K562 (cell line): Measurements from ENCODE around the gene ZNF775. TPM values are rescaled to one million over a fixed set of nuclear protein-coding genes. Genes with fewer than 3 reads are reported as not detected.

Experiments
- ARHGAP35 ChIP-seq: fragments of 450-650 bp; IDR thresholded peaks from 2 replicates; pipeline ENCODE4 v1.6.1; 2018; ENCODE audit not compliant: partially characterized antibody
- ARNT ChIP-seq, 2 experiments: fragments of 450-650 bp; IDR thresholded peaks; 2 replicates each; pipeline ENCODE4 v1.6.1; 2016; ENCODE audit warnings: mild to moderate bottlenecking in 1 of 2
- ATF1 ChIP-seq, 2 experiments: fragments of 450-650 bp in 1 of 2; IDR thresholded peaks; 2 replicates each; pipeline ENCODE4 v1.6.1; 2016; ENCODE audit warnings: missing compliant biosample characterization in 1 of 2, missing genetic modification characterization in 1 of 2
- CCAR2 ChIP-seq: fragments of 200-400 bp; formaldehyde crosslinking; IDR thresholded peaks from 2 replicates; pipeline ENCODE4 v1.6.1; 2017; ENCODE audit warnings: mild to moderate bottlenecking, low read depth, low read length
- CHD4 ChIP-seq: fragments of 200-600 bp; sonication (generic); IDR thresholded peaks from 3 replicates; pipeline ENCODE4 v1.6.1; 2012; ENCODE audit warnings: low read depth, mild to moderate bottlenecking, mixed read lengths, low read length, inconsistent platforms; ENCODE audit not compliant: insufficient read depth, insufficient replicate concordance, poor library complexity, severe bottlenecking
- DACH1 ChIP-seq: fragments of 450-650 bp; IDR thresholded peaks from 2 replicates; pipeline ENCODE4 v1.6.1; 2018; ENCODE audit not compliant: partially characterized antibody
- DPF2 ChIP-seq: fragments of 450-650 bp; IDR thresholded peaks from 2 replicates; pipeline ENCODE4 v1.6.1; 2016
- FOXJ2 ChIP-seq: fragments of 200-800 bp; sonication (Bioruptor generic); IDR thresholded peaks from 2 replicates; pipeline ENCODE4 v1.6.1; 2016; ENCODE audit warnings: missing genetic modification characterization, missing compliant biosample characterization
- FOXK2 ChIP-seq, 2 experiments: fragments of 450-650 bp; IDR thresholded peaks in 1 of 2; conservative IDR thresholded peaks in 1 of 2; 2 replicates each; pipeline ENCODE4 v1.6.1; 2016; ENCODE audit warnings: low read depth in 2 of 2, mild to moderate bottlenecking in 1 of 2
- FUS ChIP-seq: fragments of 200-400 bp; formaldehyde crosslinking; optimal IDR thresholded peaks from 2 replicates; pipeline ENCODE3; 2017; ENCODE audit warnings: low read depth, low read length
- HDAC2 ChIP-seq: fragments of 450-650 bp; IDR thresholded peaks from 2 replicates; pipeline ENCODE4 v1.6.1; 2016; ENCODE audit warnings: mild to moderate bottlenecking
- HNRNPL ChIP-seq: fragments of 200-400 bp; formaldehyde crosslinking; IDR thresholded peaks from 2 replicates; pipeline ENCODE4 v1.6.1; 2017; ENCODE audit warnings: low read depth, mild to moderate bottlenecking, low read length
- KDM1A ChIP-seq, 2 experiments: fragments of 450-650 bp; IDR thresholded peaks; 2 replicates each; pipeline ENCODE4 v1.6.1; 2016; ENCODE audit warnings: mild to moderate bottlenecking in 2 of 2
- LARP7 ChIP-seq: fragments of 450-650 bp; IDR thresholded peaks from 2 replicates; pipeline ENCODE4 v1.6.1; 2016
- NBN ChIP-seq: fragments of 450-650 bp; IDR thresholded peaks from 2 replicates; pipeline ENCODE4 v1.6.1; 2016; ENCODE audit warnings: low read depth, mild to moderate bottlenecking
- NFIC ChIP-seq: fragments of 450-650 bp; IDR thresholded peaks from 2 replicates; pipeline ENCODE4 v1.6.1; 2017; ENCODE audit warnings: mild to moderate bottlenecking, inconsistent platforms
- NRF1 ChIP-seq, 2 experiments: fragments of 450-650 bp; IDR thresholded peaks in 1 of 2; conservative IDR thresholded peaks in 1 of 2; 2 replicates each; pipeline ENCODE4 v1.6.1; 2014; ENCODE audit warnings: mild to moderate bottlenecking in 2 of 2
- SMAD1 ChIP-seq: fragments of 150-350 bp; IDR thresholded peaks from 2 replicates; pipeline ENCODE4 v1.6.1; 2014; ENCODE audit warnings: low read length, low read depth; ENCODE audit not compliant: partially characterized antibody
- STAT5B ChIP-seq: fragments of 250-450 bp; sonication (Bioruptor Pico); IDR thresholded peaks from 2 replicates; pipeline ENCODE4 v1.8.0; 2021; ENCODE audit warnings: mild to moderate bottlenecking, inconsistent platforms
- TRIM24 ChIP-seq, 2 experiments: fragments of 450-650 bp; IDR thresholded peaks; 2 replicates each; pipeline ENCODE4 v1.6.1; 2016
- ZKSCAN8 ChIP-seq: fragments of 200-800 bp; sonication (Bioruptor generic); IDR thresholded peaks from 2 replicates; pipeline ENCODE4 v1.6.1; 2016; ENCODE audit warnings: missing genetic modification characterization, missing compliant biosample characterization
- ZNF143 ChIP-seq: sonication (generic); formaldehyde crosslinking; IDR thresholded peaks from 2 replicates; pipeline ENCODE4 v1.9.0; 2022; ENCODE audit warnings: mild to moderate bottlenecking, missing genetic modification reagents
- ZNF175 ChIP-seq: fragments of 200-800 bp; sonication (Bioruptor generic); IDR thresholded peaks from 2 replicates; pipeline ENCODE4 v1.6.1; 2016; ENCODE audit warnings: low read depth, mild to moderate bottlenecking, missing genetic modification characterization, missing compliant biosample characterization
- ZNF212 ChIP-seq: fragments of 450-650 bp; formaldehyde crosslinking; IDR thresholded peaks from 2 replicates; pipeline ENCODE4 v1.4.0; 2020; ENCODE audit warnings: mild to moderate bottlenecking
- ZNF232 ChIP-seq: sonication (generic); formaldehyde crosslinking; IDR thresholded peaks from 2 replicates; pipeline ENCODE4 v1.8.0; 2022; ENCODE audit warnings: mild to moderate bottlenecking, missing genetic modification reagents
- polyA plus RNA-seq, 8 experiments: library from polyadenylated mRNA; depleted of rRNA in 4 of 8; stranded (reverse) in 5 of 8; unstranded in 3 of 8; fragments of >200 nt; fragmentation: Nextera tagmentation in 2 of 8; fragmentation: Illumina TruSeq in 1 of 8; extraction: Ambion mirVana in 2 of 8; extraction: Trizol in 1 of 8; gene quantifications; 2 replicates each; pipeline versions ENCODE4 v1.2.1 to v1.2.3, GENCODE V29; 2011 to 2014; ENCODE audit warnings: inconsistent platforms in 1 of 8, missing spikeins in 1 of 8
- total RNA-seq, 7 experiments: library from RNA; depleted of rRNA in 6 of 7; stranded (reverse); fragments of >200 nt in 6 of 7; fragmentation: Illumina TruSeq in 2 of 7; extraction: Trizol in 2 of 7; gene quantifications; 2 replicates each; pipeline versions ENCODE4 v1.2.1 to v1.2.3, GENCODE V29; 2011 to 2021; ENCODE audit warnings: low replicate concordance in 1 of 7
- TF ChIP-seq, protein P1 (sequence below): fragments of 200-800 bp; sonication (Bioruptor generic); IDR thresholded peaks from 2 replicates; pipeline ENCODE4 v1.6.1; 2017; ENCODE audit warnings: missing genetic modification characterization, missing compliant biosample characterization
- TF ChIP-seq, protein P2 (sequence below): fragments of 450-650 bp; IDR thresholded peaks from 2 replicates; pipeline ENCODE4 v1.7.0; 2016; ENCODE audit warnings: borderline replicate concordance
- TF ChIP-seq, protein P3 (sequence below): fragments of 250-450 bp; sonication (Bioruptor Pico); IDR thresholded peaks from 2 replicates; pipeline ENCODE4 v1.9.0; 2021; ENCODE audit warnings: mild to moderate bottlenecking

The ZNF775 gene
- total and polyA plus RNA-seq, 9 of the 15 experiments (the other 6 are each of a cell fraction or from before 2014, with no cell fraction given), result 0.04 to 18.7 (median 4.9) TPM

DNA sequence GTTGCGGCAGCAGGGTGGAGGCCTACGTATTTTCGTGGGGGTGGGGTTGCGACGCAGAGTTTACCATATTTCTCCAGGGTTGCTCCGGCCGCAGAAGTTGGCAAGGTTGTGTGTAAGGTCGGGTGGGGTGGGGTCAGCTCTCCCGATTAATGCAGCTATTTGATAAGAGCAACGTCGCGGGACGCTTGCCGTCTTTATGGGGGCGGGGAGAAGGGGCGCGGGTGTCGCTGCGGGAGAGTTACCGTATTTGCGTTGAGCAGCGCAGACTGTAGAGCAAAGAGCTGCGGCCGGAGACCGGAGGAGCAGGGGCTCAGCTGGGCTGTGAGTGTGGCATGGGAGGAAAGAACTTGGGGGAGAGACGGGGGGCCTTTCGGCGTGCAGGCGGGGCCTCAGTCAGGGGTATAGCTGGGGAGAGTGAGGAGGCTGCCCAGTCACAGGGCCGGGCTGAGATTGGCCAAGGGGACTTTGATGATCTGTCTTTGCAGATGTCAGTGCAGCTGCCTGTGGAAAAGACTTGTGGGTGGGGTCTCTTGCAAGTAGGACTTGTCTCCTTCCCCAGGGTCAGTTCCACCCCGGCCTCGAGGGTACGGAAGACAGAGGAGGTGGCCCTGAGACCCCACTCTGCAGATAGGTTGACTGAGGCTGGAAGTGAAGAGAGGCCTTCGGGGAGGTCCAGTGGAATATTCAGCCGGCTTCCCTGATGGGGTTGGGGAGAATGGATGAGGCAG, 26.6 kb downstream of the ZNF775 start (continued):
- TF ChIP-seq TRIM24 (IDR thresholded peaks at IDR 0.05), result peak in 1 of 2 experiments; percentile 52; a peak in 1 of 4 replicates
- TF ChIP-seq CCAR2, result no peak
- peak; percentile 77 to 97; a peak in 2 of 4 replicates for TF ChIP-seq ARNT (IDR thresholded peaks at IDR 0.05)
- no peak for TF ChIP-seq NBN
- no peak for TF ChIP-seq ZKSCAN8 (CRISPR knock-in tag)
- TF ChIP-seq SMAD1, result no peak
- TF ChIP-seq, protein P1, sequence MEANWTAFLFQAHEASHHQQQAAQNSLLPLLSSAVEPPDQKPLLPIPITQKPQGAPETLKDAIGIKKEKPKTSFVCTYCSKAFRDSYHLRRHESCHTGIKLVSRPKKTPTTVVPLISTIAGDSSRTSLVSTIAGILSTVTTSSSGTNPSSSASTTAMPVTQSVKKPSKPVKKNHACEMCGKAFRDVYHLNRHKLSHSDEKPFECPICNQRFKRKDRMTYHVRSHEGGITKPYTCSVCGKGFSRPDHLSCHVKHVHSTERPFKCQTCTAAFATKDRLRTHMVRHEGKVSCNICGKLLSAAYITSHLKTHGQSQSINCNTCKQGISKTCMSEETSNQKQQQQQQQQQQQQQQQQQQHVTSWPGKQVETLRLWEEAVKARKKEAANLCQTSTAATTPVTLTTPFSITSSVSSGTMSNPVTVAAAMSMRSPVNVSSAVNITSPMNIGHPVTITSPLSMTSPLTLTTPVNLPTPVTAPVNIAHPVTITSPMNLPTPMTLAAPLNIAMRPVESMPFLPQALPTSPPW, result peak; percentile 50
- peak; percentile 64; the same call in 1 of the 2 replicates for TF ChIP-seq LARP7
- TF ChIP-seq FOXJ2, result no peak
- TF ChIP-seq, protein P2, sequence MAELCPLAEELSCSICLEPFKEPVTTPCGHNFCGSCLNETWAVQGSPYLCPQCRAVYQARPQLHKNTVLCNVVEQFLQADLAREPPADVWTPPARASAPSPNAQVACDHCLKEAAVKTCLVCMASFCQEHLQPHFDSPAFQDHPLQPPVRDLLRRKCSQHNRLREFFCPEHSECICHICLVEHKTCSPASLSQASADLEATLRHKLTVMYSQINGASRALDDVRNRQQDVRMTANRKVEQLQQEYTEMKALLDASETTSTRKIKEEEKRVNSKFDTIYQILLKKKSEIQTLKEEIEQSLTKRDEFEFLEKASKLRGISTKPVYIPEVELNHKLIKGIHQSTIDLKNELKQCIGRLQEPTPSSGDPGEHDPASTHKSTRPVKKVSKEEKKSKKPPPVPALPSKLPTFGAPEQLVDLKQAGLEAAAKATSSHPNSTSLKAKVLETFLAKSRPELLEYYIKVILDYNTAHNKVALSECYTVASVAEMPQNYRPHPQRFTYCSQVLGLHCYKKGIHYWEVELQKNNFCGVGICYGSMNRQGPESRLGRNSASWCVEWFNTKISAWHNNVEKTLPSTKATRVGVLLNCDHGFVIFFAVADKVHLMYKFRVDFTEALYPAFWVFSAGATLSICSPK, result peak; percentile 93; the same call in 1 of the 2 replicates
- TF ChIP-seq ATF1 (CRISPR knock-in tag; IDR thresholded peaks at IDR 0.05), result no peak
- peak; percentile 86 for TF ChIP-seq ATF1 (tag; IDR thresholded peaks at IDR 0.05)
- TF ChIP-seq, protein P3, sequence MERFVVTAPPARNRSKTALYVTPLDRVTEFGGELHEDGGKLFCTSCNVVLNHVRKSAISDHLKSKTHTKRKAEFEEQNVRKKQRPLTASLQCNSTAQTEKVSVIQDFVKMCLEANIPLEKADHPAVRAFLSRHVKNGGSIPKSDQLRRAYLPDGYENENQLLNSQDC (CRISPR knock-in tag), result 0 out of 2 replicates have a peak, but pooled peaks have one; percentile 10
- TF ChIP-seq ZNF232 (CRISPR knock-in tag), result peak; percentile 7; the same call in 1 of the 2 replicates
- no peak for TF ChIP-seq FUS
- TF ChIP-seq STAT5B (CRISPR knock-in tag), result no peak
- no peak for TF ChIP-seq DACH1
- no peak; a peak in 1 of 4 replicates for TF ChIP-seq NRF1 (conservative IDR thresholded peaks at IDR 0.05 in 1 of 2, IDR thresholded peaks at IDR 0.05 in 1 of 2)
- peak; percentile 79 for TF ChIP-seq NFIC
- TF ChIP-seq KDM1A (IDR thresholded peaks at IDR 0.05), result peak in 1 of 2 experiments; percentile 66; a peak in 1 of 4 replicates
- peak; percentile 39 for TF ChIP-seq ARHGAP35
- peak; percentile 33; the same call in 1 of the 2 replicates for TF ChIP-seq ZNF143 (CRISPR knock-in tag)
- peak; percentile 58 for TF ChIP-seq CHD4
- no peak for TF ChIP-seq HNRNPL
- TF ChIP-seq FOXK2 (conservative IDR thresholded peaks at IDR 0.05 in 1 of 2, IDR thresholded peaks at IDR 0.05 in 1 of 2; ENCODE audit: low read depth in 2 of 2), result peak; percentile 52 to 58; a peak in 1 of 4 replicates
- TF ChIP-seq DPF2, result no peak; the same call in 1 of the 2 replicates
- TF ChIP-seq HDAC2, result no peak
- TF ChIP-seq ZNF175, result no peak
- no peak for TF ChIP-seq ZNF212 (CRISPR knock-in tag)
